Choroid plexus epithelial cell (primary cell): ENCODE results near the gene MCOLN3.
"Not testable (repeated sequence)": the region's sequence is repeated elsewhere in the genome, so short reads cannot be mapped to it uniquely, and the experiment has no call there.

Experiments used
- DNase-seq: peaks from one replicate; pipeline ENCODE4 v3.0.0-alpha.2; 2010; ENCODE audit warnings: low read depth
- H3K4me3 ChIP-seq: 2 replicates; pipeline ENCODE4 v1.5.1; 2011; ENCODE audit warnings: low read depth, mild to moderate bottlenecking, control low read depth, low read length, moderate library complexity
- CTCF ChIP-seq: conservative IDR thresholded peaks from 2 replicates; pipeline ENCODE4 v1.5.1; 2011; ENCODE audit warnings: low read depth, mild to moderate bottlenecking, control low read depth, inconsistent platforms, low read length, moderate library complexity

MCOLN3 gene

GRCh38 chr1:84995484-84996334 lies 52.6 kb downstream of the MCOLN3 start:
- TF ChIP-seq CTCF: no peak
- H3K4me3 ChIP-seq: no peak overlapping the region
- DNase-seq: no peak

GRCh38 chr1:84991097-84991920 lies 57.0 kb downstream of the MCOLN3 start:
- TF ChIP-seq CTCF: no peak
- H3K4me3 ChIP-seq: no peak overlapping the region
- no peak for DNase-seq

- TF ChIP-seq CTCF: no peak
- no peak overlapping the region for H3K4me3 ChIP-seq
- DNase-seq: no peak
These were observed 59.7 kb downstream of the MCOLN3 start for GRCh38 chr1:84988588-84988987.

- DNase-seq, H3K4me3 ChIP-seq: not testable (repeated sequence)
These were observed 61.7 kb downstream of the MCOLN3 start for GRCh38 chr1:84986561-84986960.

- no peak for DNase-seq
- no peak for TF ChIP-seq CTCF
- H3K4me3 ChIP-seq: no peak overlapping the region
These were observed 62.9 kb downstream of the MCOLN3 start for GRCh38 chr1:84985365-84985764.

GRCh38 chr1:84982395-84982794 lies 65.9 kb downstream of the MCOLN3 start:
- no peak for TF ChIP-seq CTCF
- DNase-seq: no peak
- no peak overlapping the region for H3K4me3 ChIP-seq

GRCh38 chr1:84975035-84975434 lies 73.3 kb downstream of the MCOLN3 start:
- no peak for TF ChIP-seq CTCF
- DNase-seq: no peak
- H3K4me3 ChIP-seq: no peak overlapping the region
